Stimulated activated effector memory CD8-positive, alpha-beta T cell treated with anti-CD3 and anti-CD28 coated beads, Interleukin-12 subunit alpha, Interleukin-12 subunit beta, amount 100 ng/mL, for 72 hours (primary cell): ENCODE results near the gene SLAMF1.
A peak's percentile ranks its signal among the peaks of the same experiment; 100 is the strongest.
"Not testable (repeated sequence)": the region's sequence is repeated elsewhere in the genome, so short reads cannot be mapped to it uniquely, and the experiment has no call there.

Source experiments
- ATAC-seq: fragments of 150-1000 bp; cut with Tn5 transposase; 2 replicates; pipeline ENCODE4 v1.10.0; 2021
- DNase-seq, 2 donors: peaks; one replicate each; pipeline ENCODE4 v3.0.0; 2021 to 2022; ENCODE audit warnings: low spot score in 2 of 2
- H3K27ac Mint-ChIP-seq: one replicate; pipeline ENCODE4 v1.8.0; 2022; ENCODE audit warnings: mild to moderate bottlenecking, mixed read lengths
- H3K36me3 Mint-ChIP-seq: one replicate; pipeline ENCODE4 v1.8.0; 2022; ENCODE audit warnings: mild to moderate bottlenecking, mixed read lengths
- H3K4me1 Mint-ChIP-seq: one replicate; pipeline ENCODE4 v1.8.0; 2022; ENCODE audit warnings: mixed read lengths
- H3K4me3 Mint-ChIP-seq: one replicate; pipeline ENCODE4 v1.8.0; 2022; ENCODE audit warnings: mild to moderate bottlenecking, mixed read lengths
- H3K9me3 Mint-ChIP-seq: one replicate; pipeline ENCODE4 v1.8.0; 2022; ENCODE audit warnings: mixed read lengths

Gene SLAMF1

GRCh38 chr1:160646711-160647328 is at the start of gene SLAMF1:
Gene SLAMF1, minus strand, starts transcription at chr1:160647044. Its CDS starts 99 bp downstream, at chr1:160646945.
- DNase-seq (peak in 1 of 2 donors; percentile 64), ATAC-seq (peak; percentile 78)
- peak within 1 kb of the TSS; percentile 98 for H3K27ac Mint-ChIP-seq
- H3K36me3 Mint-ChIP-seq, result peaks cover 55% of the 10 kb centered on the region
- H3K4me1 Mint-ChIP-seq, result peaks cover 39% of the 10 kb centered on the region
- peak within 1 kb of the TSS; percentile 76 for H3K4me3 Mint-ChIP-seq
- no peaks in the 10 kb centered on the region for H3K9me3 Mint-ChIP-seq

GRCh38 chr1:160692390-160692789 is 45.5 kb upstream of the SLAMF1 start:
- ATAC-seq, DNase-seq, H3K9me3 Mint-ChIP-seq: not testable (repeated sequence)
- Mint-ChIP-seq H3K4me3 (peak overlapping the region; percentile 70), H3K27ac (peak overlapping the region; percentile 92), H3K4me1 (peaks cover 74% of the 10 kb centered on the region), H3K36me3 (peaks cover 49% of the 10 kb centered on the region)

GRCh38 chr1:160685266-160685665 is 38.4 kb upstream of the SLAMF1 start:
- Mint-ChIP-seq H3K36me3 (peaks cover 98% of the 10 kb centered on the region), H3K4me1 (peaks cover 98% of the 10 kb centered on the region), H3K9me3 (no peaks in the 10 kb centered on the region), H3K27ac (peak overlapping the region; percentile 82), H3K4me3 (peak overlapping the region; percentile 72)
- ATAC-seq (peak; percentile 85), DNase-seq (peak in 1 of 2 donors; percentile 58)

GRCh38 chr1:160682983-160683865 is 36.4 kb upstream of the SLAMF1 start:
- ATAC-seq (peak; percentile 69), DNase-seq (peak in 1 of 2 donors; percentile 77)
- peaks cover 92% of the 10 kb centered on the region for H3K4me1 Mint-ChIP-seq
- peaks cover 98% of the 10 kb centered on the region for H3K36me3 Mint-ChIP-seq
- peak overlapping the region; percentile 72 for H3K4me3 Mint-ChIP-seq
- peak overlapping the region; percentile 82 for H3K27ac Mint-ChIP-seq
- no peaks in the 10 kb centered on the region for H3K9me3 Mint-ChIP-seq

- ATAC-seq, result no peak
- peak in 1 of 2 donors; percentile 63 for DNase-seq
- Mint-ChIP-seq H3K4me1 (peaks cover 92% of the 10 kb centered on the region), H3K4me3 (peak overlapping the region; percentile 72), H3K27ac (peak overlapping the region; percentile 82), H3K9me3 (no peaks in the 10 kb centered on the region), H3K36me3 (peaks cover 98% of the 10 kb centered on the region)
Measured at GRCh38 chr1:160681891-160682140, 35.0 kb upstream of the SLAMF1 start.

- H3K9me3 Mint-ChIP-seq, result no peaks in the 10 kb centered on the region
- H3K27ac Mint-ChIP-seq, result peak overlapping the region; percentile 82
- DNase-seq, result peak; percentile 78 to 92
- peak; percentile 83 for ATAC-seq
- H3K36me3 Mint-ChIP-seq, result peaks cover 100% of the 10 kb centered on the region
- peak overlapping the region; percentile 72 for H3K4me3 Mint-ChIP-seq
- peaks cover 87% of the 10 kb centered on the region for H3K4me1 Mint-ChIP-seq
Measured at GRCh38 chr1:160681066-160681890, 34.4 kb upstream of the SLAMF1 start.

- peaks cover 100% of the 10 kb centered on the region for H3K36me3 Mint-ChIP-seq
- H3K27ac Mint-ChIP-seq, result peak overlapping the region; percentile 82
- DNase-seq (no peak), ATAC-seq (no peak)
- H3K4me1 Mint-ChIP-seq, result peaks cover 88% of the 10 kb centered on the region
- H3K9me3 Mint-ChIP-seq, result no peaks in the 10 kb centered on the region
- no peak overlapping the region for H3K4me3 Mint-ChIP-seq
Measured at GRCh38 chr1:160680399-160680798, 33.6 kb upstream of the SLAMF1 start.

- Mint-ChIP-seq H3K36me3 (peaks cover 95% of the 10 kb centered on the region), H3K9me3 (no peaks in the 10 kb centered on the region), H3K4me1 (peaks cover 84% of the 10 kb centered on the region), H3K27ac (peak overlapping the region; percentile 82), H3K4me3 (no peak overlapping the region)
- no peak for DNase-seq
- ATAC-seq, result no peak
Measured at GRCh38 chr1:160679893-160680292, 33.0 kb upstream of the SLAMF1 start.

- Mint-ChIP-seq H3K4me3 (no peak overlapping the region), H3K36me3 (peaks cover 67% of the 10 kb centered on the region)
Measured at GRCh38 chr1:160676869-160677597, 30.2 kb upstream of the SLAMF1 start.

GRCh38 chr1:160675641-160676410 is 29.0 kb upstream of the SLAMF1 start:
- DNase-seq (peak; percentile 62 to 81), ATAC-seq (peak; percentile 85)
- Mint-ChIP-seq H3K4me3 (no peak overlapping the region), H3K4me1 (peaks cover 48% of the 10 kb centered on the region), H3K36me3 (peaks cover 54% of the 10 kb centered on the region), H3K9me3 (no peaks in the 10 kb centered on the region), H3K27ac (peak overlapping the region; percentile 75)

More at GRCh38 chr1:160676869-160677597, 30.2 kb upstream of the SLAMF1 start:
- H3K4me1 Mint-ChIP-seq, result peaks cover 55% of the 10 kb centered on the region
- peak overlapping the region; percentile 82 for H3K27ac Mint-ChIP-seq
- H3K9me3 Mint-ChIP-seq, result no peaks in the 10 kb centered on the region
- ATAC-seq (no peak), DNase-seq (no peak)

GRCh38 chr1:160674415-160674814 is 27.6 kb upstream of the SLAMF1 start:
- DNase-seq (no peak), ATAC-seq (no peak)
- no peak overlapping the region for H3K4me3 Mint-ChIP-seq
- peaks cover 2% of the 10 kb centered on the region for H3K9me3 Mint-ChIP-seq
- peaks cover 42% of the 10 kb centered on the region for H3K4me1 Mint-ChIP-seq
- no peak overlapping the region for H3K27ac Mint-ChIP-seq
- H3K36me3 Mint-ChIP-seq, result peaks cover 40% of the 10 kb centered on the region

GRCh38 chr1:160672789-160673695 is 26.2 kb upstream of the SLAMF1 start:
- DNase-seq (no peak), ATAC-seq (peak; percentile 65)
- Mint-ChIP-seq H3K4me1 (peaks cover 35% of the 10 kb centered on the region), H3K36me3 (peaks cover 27% of the 10 kb centered on the region), H3K9me3 (peaks cover 4% of the 10 kb centered on the region), H3K4me3 (no peak overlapping the region), H3K27ac (no peak overlapping the region)
